K562 (cell line): ENCODE results near the gene KAZN. TPM values are rescaled to one million over a fixed set of nuclear protein-coding genes. Genes with fewer than 3 reads are reported as not detected.

Experiments used
- ATAC-seq: fragments of 200-7000 bp; cut with Tn5 transposase; 3 replicates; pipeline ENCODE4 v1.9.1; 2020; ENCODE audit warnings: moderate library complexity
- BruUV-seq: library from RNA; stranded (reverse); fragments of 400-500 nt; replicated peaks from 2 replicates; lab custom pipeline; 2021; lab: Mats Ljungman, UMichigan
- CTCF ChIA-PET: fragments of 300-600 bp; formaldehyde crosslinking; extraction: SDS; loops from one replicate; lab custom pipeline; 2021; ENCODE audit warnings: low intra/inter-chr PET ratio; lab: Yijun Ruan, JAX
- POLR2A ChIA-PET: fragments of 300-600, 350-650 bp; sonication (Branson Sonifier 250); formaldehyde crosslinking; extraction: SDS; loops from one replicate; lab custom pipeline; 2021; ENCODE audit warnings: antibody characterized with exemption, inconsistent platforms; lab: Yijun Ruan, JAX
- DNase-seq, 4 experiments: peaks; one replicate each; pipeline versions ENCODE4 v3.0.0 to v3.0.0-alpha.2; 2011 to 2018; ENCODE audit warnings: low spot score in 3 of 4, mixed read lengths in 3 of 4; ENCODE audit errors: extremely low read depth in 1 of 4
- FAIRE-seq: peaks from 2 replicates; lab custom pipeline; 2011; peaks lifted over from hg19 to GRCh38; lab: Jason Lieb, UNC
- H2AFZ ChIP-seq: 2 replicates; pipeline ENCODE4 v1.6.0; 2011; ENCODE audit warnings: low read depth, low read length, control low read depth, inconsistent platforms
- H3K27ac ChIP-seq: fragments of 200-600 bp; 3 replicates; pipeline ENCODE4 v1.8.0; 2011; ENCODE audit warnings: low read depth, mild to moderate bottlenecking, control low read depth, inconsistent platforms, low read length, moderate library complexity, mixed read lengths; ENCODE audit errors: extremely low read depth
- H3K27me3 ChIP-seq, 2 experiments: fragments of 300-600 bp in 1 of 2; 2 replicates in 1 of 2; 3 replicates in 1 of 2; pipeline versions ENCODE4 v1.6.0 to v1.8.0; 2011; ENCODE audit warnings: inconsistent platforms in 2 of 2, low read length in 2 of 2, mild to moderate bottlenecking in 1 of 2, mixed read lengths in 1 of 2, moderate library complexity in 1 of 2; ENCODE audit not compliant: control insufficient read depth in 2 of 2, insufficient read depth in 2 of 2
- H3K36me3 ChIP-seq: fragments of 300-600 bp; 3 replicates; pipeline ENCODE4 v1.8.0; 2011; ENCODE audit warnings: mild to moderate bottlenecking, low read length, inconsistent platforms; ENCODE audit not compliant: control insufficient read depth, insufficient read depth
- H3K4me1 ChIP-seq, 2 experiments: fragments of 200-600 bp in 1 of 2; replicated peaks in 1 of 2; 2 replicates in 1 of 2; 3 replicates in 1 of 2; pipeline versions ENCODE4 v1.5.1 to v1.8.0; 2011; ENCODE audit warnings: inconsistent platforms in 2 of 2, low read length in 2 of 2, mild to moderate bottlenecking in 1 of 2, mixed read lengths in 1 of 2, moderate library complexity in 1 of 2; ENCODE audit not compliant: control insufficient read depth in 2 of 2, insufficient read depth in 2 of 2
- H3K4me2 ChIP-seq: 2 replicates; pipeline ENCODE4 v1.6.1; 2011; ENCODE audit warnings: low read length, control low read depth, inconsistent platforms, mixed read lengths; ENCODE audit not compliant: insufficient read depth
- H3K4me3 ChIP-seq: fragments of 200-600 bp; sonication (generic), shearing (Covaris generic); 2 replicates; pipeline ENCODE4 v1.5.1; 2016; ENCODE audit warnings: control low read depth, inconsistent platforms
- H3K79me2 ChIP-seq: fragments of 200-600 bp; 3 replicates; pipeline ENCODE4 v1.8.0; 2011; ENCODE audit warnings: low read length, inconsistent platforms; ENCODE audit not compliant: control insufficient read depth, insufficient read depth
- H3K9ac ChIP-seq, 2 experiments: 2 replicates each; pipeline versions ENCODE4 v1.6.0 to v1.6.1; 2011; ENCODE audit warnings: low read depth in 2 of 2, low read length in 2 of 2, control low read depth in 1 of 2, inconsistent platforms in 1 of 2, mild to moderate bottlenecking in 1 of 2, mixed read lengths in 1 of 2; ENCODE audit not compliant: insufficient read depth in 1 of 2
- H3K9me1 ChIP-seq: one replicate; pipeline ENCODE4 v1.6.0; 2011; ENCODE audit warnings: inconsistent platforms, mild to moderate bottlenecking, low read length, moderate library complexity; ENCODE audit not compliant: control insufficient read depth, insufficient read depth
- H3K9me3 ChIP-seq: replicated peaks from 2 replicates; pipeline ENCODE4 v1.5.1; 2011; ENCODE audit warnings: low read depth, low read length, inconsistent platforms; ENCODE audit not compliant: control insufficient read depth, insufficient read depth
- H4K20me1 ChIP-seq: replicated peaks from 2 replicates; pipeline ENCODE4 v1.6.1; 2011; ENCODE audit warnings: low read length, inconsistent platforms, mixed read lengths; ENCODE audit not compliant: control insufficient read depth, insufficient read depth
- BMI1 ChIP-seq: fragments of 150-350 bp; IDR thresholded peaks from 2 replicates; pipeline ENCODE4 v1.6.1; 2014; ENCODE audit warnings: low read length
- ESRRA ChIP-seq: fragments of 450-650 bp; IDR thresholded peaks from 2 replicates; pipeline ENCODE4 v1.6.1; 2014; ENCODE audit warnings: low read depth, mild to moderate bottlenecking, moderate library complexity, borderline replicate concordance
- GATA2 ChIP-seq: sonication (generic); formaldehyde crosslinking; IDR thresholded peaks from 2 replicates; pipeline ENCODE4 v1.4.0; 2020; ENCODE audit warnings: mild to moderate bottlenecking, missing genetic modification reagents
- KAT7 ChIP-seq: sonication (generic); formaldehyde crosslinking; IDR thresholded peaks from 2 replicates; pipeline ENCODE4 v1.8.0; 2022; ENCODE audit warnings: missing genetic modification reagents, mild to moderate bottlenecking, borderline replicate concordance
- LCOR ChIP-seq: sonication (generic); formaldehyde crosslinking; IDR thresholded peaks from 2 replicates; pipeline ENCODE4 v1.8.0; 2022; ENCODE audit warnings: mild to moderate bottlenecking, missing genetic modification reagents
- POLR2B ChIP-seq: fragments of 450-650 bp; IDR thresholded peaks from 2 replicates; pipeline ENCODE4 v1.6.1; 2018; ENCODE audit warnings: low read depth; ENCODE audit not compliant: partially characterized antibody
- TCF7 ChIP-seq: sonication (generic); IDR thresholded peaks from 2 replicates; pipeline ENCODE4 v1.6.1; 2016; ENCODE audit warnings: antibody characterized with exemption, borderline replicate concordance
- TCF7L2 ChIP-seq: fragments of 150-350 bp; IDR thresholded peaks from 2 replicates; pipeline ENCODE4 v1.6.1; 2016; ENCODE audit warnings: low read depth, mild to moderate bottlenecking, low read length, moderate library complexity
- U2AF2 ChIP-seq: fragments of 200-400 bp; formaldehyde crosslinking; optimal IDR thresholded peaks from 2 replicates; pipeline ENCODE3; 2017; ENCODE audit warnings: low read depth, mild to moderate bottlenecking, low read length
- ZNF239 ChIP-seq: fragments of 250-450 bp; sonication (Bioruptor Pico); IDR thresholded peaks from 2 replicates; pipeline ENCODE4 v1.4.0; 2020; ENCODE audit warnings: mild to moderate bottlenecking
- ZNF311 ChIP-seq: fragments of 250-450 bp; sonication (Bioruptor Pico); IDR thresholded peaks from 2 replicates; pipeline ENCODE4 v1.4.0; 2020; ENCODE audit warnings: mild to moderate bottlenecking, moderate library complexity
- ZNF445 ChIP-seq: fragments of 250-450 bp; sonication (Bioruptor Pico); IDR thresholded peaks from 2 replicates; pipeline ENCODE4 v1.4.0; 2020; ENCODE audit warnings: low read depth, mild to moderate bottlenecking, moderate library complexity
- WGBS: fragments of 100-300 bp; shearing (Covaris generic); methylation state at CpG from one replicate; pipeline ENCODE4 v1.1.6; 2016; ENCODE audit warnings: low coverage, mixed read lengths; ENCODE audit not compliant: insufficient coverage; ENCODE audit errors: missing lambda C conversion rate; 5-methylcytosine and 5-hydroxymethylcytosine counted together
- in situ Hi-C: fragments of 300-500 bp; cut with MboI; formaldehyde crosslinking; loops from 4 replicates; pipeline ENCODE4 v1.15.0; 2018; ENCODE audit warnings: inconsistent platforms, mixed read lengths
- intact Hi-C: fragments of 100-400 bp; cut with micrococcal nuclease; formaldehyde crosslinking; loops from 2 replicates; pipeline ENCODE4 v1.14.2; 2022
- polyA plus RNA-seq, 8 experiments: library from polyadenylated mRNA; depleted of rRNA in 4 of 8; stranded (reverse) in 5 of 8; unstranded in 3 of 8; fragments of >200 nt; fragmentation: Nextera tagmentation in 2 of 8; fragmentation: Illumina TruSeq in 1 of 8; extraction: Ambion mirVana in 2 of 8; extraction: Trizol in 1 of 8; gene quantifications; 2 replicates each; pipeline versions ENCODE4 v1.2.1 to v1.2.3, GENCODE V29; 2011 to 2014; ENCODE audit warnings: inconsistent platforms in 1 of 8, missing spikeins in 1 of 8
- total RNA-seq, 7 experiments: library from RNA; depleted of rRNA in 6 of 7; stranded (reverse); fragments of >200 nt in 6 of 7; fragmentation: Illumina TruSeq in 2 of 7; extraction: Trizol in 2 of 7; gene quantifications; 2 replicates each; pipeline versions ENCODE4 v1.2.1 to v1.2.3, GENCODE V29; 2011 to 2021; ENCODE audit warnings: low replicate concordance in 1 of 7
- TF ChIP-seq, protein P1 (sequence below): fragments of 450-650 bp; formaldehyde crosslinking; IDR thresholded peaks from 2 replicates; pipeline ENCODE4 v1.4.0; 2022; ENCODE audit warnings: missing genetic modification characterization
- TF ChIP-seq, protein P2 (sequence below): fragments of 250-450 bp; sonication (Bioruptor Pico); IDR thresholded peaks from 2 replicates; pipeline ENCODE4 v1.5.1; 2021; ENCODE audit warnings: mild to moderate bottlenecking

Gene KAZN
- total and polyA plus RNA-seq, 9 of the 15 experiments (the other 6 are each of a cell fraction or from before 2014, with no cell fraction given): 2.1 to 21.6 (median 5.4) TPM

DNA sequence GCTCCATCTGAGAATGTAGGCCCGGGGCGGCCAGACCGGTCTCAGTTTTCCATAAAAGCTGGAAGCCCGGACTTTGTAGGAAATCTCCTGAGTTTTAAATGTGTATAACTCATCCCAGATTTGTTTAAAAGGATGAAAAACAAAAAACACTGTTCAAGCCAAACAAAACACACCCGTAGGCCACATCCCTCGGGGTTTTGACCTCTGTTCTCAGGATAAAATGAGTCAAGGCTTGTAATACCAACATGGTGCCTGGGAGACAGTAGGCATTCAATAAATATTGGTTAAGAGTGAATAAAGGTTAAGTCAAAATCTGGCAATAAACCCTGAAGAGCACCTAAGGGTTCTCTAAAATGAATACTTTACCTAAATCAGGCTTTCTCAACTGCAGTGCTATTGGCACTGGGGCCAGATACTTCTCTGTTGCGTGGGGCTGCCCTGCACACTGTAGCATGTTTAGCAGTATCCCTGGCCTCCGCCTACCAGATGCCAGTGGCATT lies 55.0 kb downstream of the KAZN start:
- ChIA-PET POLR2A (no interaction called here), CTCF (no interaction called here)
- no peak for FAIRE-seq
- Histone ChIP-seq H3K36me3 (no peaks in the 10 kb centered on the region), H3K27ac (no peak overlapping the region), H3K9me3 (no peaks in the 10 kb centered on the region), H3K9me1 (no peaks in the 10 kb centered on the region), H3K4me3 (no peak overlapping the region), H3K4me2 (no peak overlapping the region), H3K27me3 (peaks cover 23 to 37% of the 10 kb centered on the region in 2 experiments; a peak in 4 of 5 replicates), H2AFZ (no peak overlapping the region), H3K79me2 (no peaks in the 10 kb centered on the region), H3K9ac (no peak overlapping the region), H4K20me1 (peaks cover 9% of the 10 kb centered on the region; the same call in 1 of the 2 replicates), H3K4me1 (no peaks in the 10 kb centered on the region)
- TF ChIP-seq TCF7L2: no peak
- TF ChIP-seq, protein P1, sequence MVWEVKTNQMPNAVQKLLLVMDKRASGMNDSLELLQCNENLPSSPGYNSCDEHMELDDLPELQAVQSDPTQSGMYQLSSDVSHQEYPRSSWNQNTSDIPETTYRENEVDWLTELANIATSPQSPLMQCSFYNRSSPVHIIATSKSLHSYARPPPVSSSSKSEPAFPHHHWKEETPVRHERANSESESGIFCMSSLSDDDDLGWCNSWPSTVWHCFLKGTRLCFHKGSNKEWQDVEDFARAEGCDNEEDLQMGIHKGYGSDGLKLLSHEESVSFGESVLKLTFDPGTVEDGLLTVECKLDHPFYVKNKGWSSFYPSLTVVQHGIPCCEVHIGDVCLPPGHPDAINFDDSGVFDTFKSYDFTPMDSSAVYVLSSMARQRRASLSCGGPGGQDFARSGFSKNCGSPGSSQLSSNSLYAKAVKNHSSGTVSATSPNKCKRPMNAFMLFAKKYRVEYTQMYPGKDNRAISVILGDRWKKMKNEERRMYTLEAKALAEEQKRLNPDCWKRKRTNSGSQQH (CRISPR knock-in tag): no peak
- no peak for TF ChIP-seq U2AF2
- TF ChIP-seq KAT7 (CRISPR knock-in tag): no peak
- TF ChIP-seq ZNF239 (CRISPR knock-in tag): no peak
- TF ChIP-seq ESRRA: no peak
- TF ChIP-seq POLR2B: no peak
- no peak for TF ChIP-seq TCF7
- TF ChIP-seq GATA2 (CRISPR knock-in tag): no peak
- no peak for TF ChIP-seq ZNF311 (CRISPR knock-in tag)
- no peak for TF ChIP-seq ZNF445
- no peak for TF ChIP-seq LCOR (CRISPR knock-in tag)
- no peak for TF ChIP-seq BMI1
- TF ChIP-seq, protein P2, sequence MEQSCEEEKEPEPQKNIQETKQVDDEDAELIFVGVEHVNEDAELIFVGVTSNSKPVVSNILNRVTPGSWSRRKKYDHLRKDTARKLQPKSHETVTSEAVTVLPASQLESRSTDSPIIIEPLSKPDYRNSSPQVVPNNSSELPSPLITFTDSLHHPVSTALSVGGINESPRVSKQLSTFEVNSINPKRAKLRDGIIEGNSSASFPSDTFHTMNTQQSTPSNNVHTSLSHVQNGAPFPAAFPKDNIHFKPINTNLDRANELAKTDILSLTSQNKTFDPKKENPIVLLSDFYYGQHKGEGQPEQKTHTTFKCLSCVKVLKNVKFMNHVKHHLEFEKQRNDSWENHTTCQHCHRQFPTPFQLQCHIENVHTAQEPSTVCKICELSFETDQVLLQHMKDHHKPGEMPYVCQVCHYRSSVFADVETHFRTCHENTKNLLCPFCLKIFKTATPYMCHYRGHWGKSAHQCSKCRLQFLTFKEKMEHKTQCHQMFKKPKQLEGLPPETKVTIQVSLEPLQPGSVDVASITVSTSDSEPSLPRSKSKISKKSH (CRISPR knock-in tag): no peak
- BruUV-seq: no TSS peak
- ATAC-seq: no peak
- intact Hi-C loops (no loop called here), in situ Hi-C loops (no loop called here)
- 14% methylated on average over 7 of the region's 8 CpGs for WGBS
- DNase-seq: no peak
